Measurements from ENCODE around the gene EVI5.
A peak's percentile ranks its signal among the peaks of the same experiment; 100 is the strongest.
"Not testable (repeated sequence)": the region's sequence is repeated elsewhere in the genome, so short reads cannot be mapped to it uniquely, and the experiment has no call there.

The EVI5 gene

GRCh38 chr1:92749024-92749634, 35.8 kb downstream of the EVI5 start:
- peak; percentile 75 to 84 for ATAC-seq (replicated peaks)
- peak; percentile 8 for DNase-seq
- no peak overlapping the region for H3K4me3 Mint-ChIP-seq
- no peak overlapping the region for H3K27ac Mint-ChIP-seq
- peaks cover 6 to 18% of the 10 kb centered on the region in 2 donors for H3K4me1 Mint-ChIP-seq
- no peaks in the 10 kb centered on the region for H3K27me3 Mint-ChIP-seq
- H3K36me3 Mint-ChIP-seq, result no peaks in the 10 kb centered on the region
- H3K9me3 Mint-ChIP-seq, result no peaks in the 10 kb centered on the region

GRCh38 chr1:92748138-92748537, 36.8 kb downstream of the EVI5 start:
- no peak overlapping the region for H3K4me3 Mint-ChIP-seq
- no peak for DNase-seq
- H3K36me3 Mint-ChIP-seq, result no peaks in the 10 kb centered on the region
- H3K9me3 Mint-ChIP-seq, result no peaks in the 10 kb centered on the region
- no peaks in the 10 kb centered on the region for H3K27me3 Mint-ChIP-seq
- no peak for ATAC-seq (replicated peaks)
- H3K4me1 Mint-ChIP-seq, result peaks cover 9 to 19% of the 10 kb centered on the region in 2 donors
- H3K27ac Mint-ChIP-seq, result no peak overlapping the region

GRCh38 chr1:92747735-92748134, 37.2 kb downstream of the EVI5 start:
- H3K4me1 Mint-ChIP-seq, result peaks cover 9 to 23% of the 10 kb centered on the region in 2 donors
- ATAC-seq (replicated peaks), result no peak
- DNase-seq, result no peak
- H3K4me3 Mint-ChIP-seq, result no peak overlapping the region
- H3K9me3 Mint-ChIP-seq, result no peaks in the 10 kb centered on the region
- H3K27me3 Mint-ChIP-seq, result no peaks in the 10 kb centered on the region
- H3K27ac Mint-ChIP-seq, result no peak overlapping the region
- H3K36me3 Mint-ChIP-seq, result no peaks in the 10 kb centered on the region

GRCh38 chr1:92746255-92746654, 38.7 kb downstream of the EVI5 start:
- H3K27ac Mint-ChIP-seq; H3K4me3 Mint-ChIP-seq; H3K27me3 Mint-ChIP-seq; DNase-seq; H3K9me3 Mint-ChIP-seq; H3K36me3 Mint-ChIP-seq; ATAC-seq (replicated peaks): not testable (repeated sequence)
- peaks cover 9 to 23% of the 10 kb centered on the region in 2 donors for H3K4me1 Mint-ChIP-seq

- peaks cover 13 to 36% of the 10 kb centered on the region in 2 donors for H3K4me1 Mint-ChIP-seq
- ATAC-seq (replicated peaks) (no peak), DNase-seq (no peak)
- H3K27me3 Mint-ChIP-seq, result no peaks in the 10 kb centered on the region
- no peaks in the 10 kb centered on the region for H3K36me3 Mint-ChIP-seq
- H3K4me3 Mint-ChIP-seq, result peak overlapping the region; percentile 1 to 36
- no peaks in the 10 kb centered on the region for H3K9me3 Mint-ChIP-seq
- no peak overlapping the region for H3K27ac Mint-ChIP-seq
These were observed 41.7 kb downstream of the EVI5 start for GRCh38 chr1:92743221-92743620.

- Mint-ChIP-seq H3K27ac (peak overlapping the region; percentile 47), H3K4me1 (peaks cover 18 to 50% of the 10 kb centered on the region in 2 donors), H3K36me3 (peaks cover 3 to 7% of the 10 kb centered on the region in 2 donors), H3K9me3 (peaks cover 0 to under 1% of the 10 kb centered on the region in 2 donors), H3K4me3 (peak overlapping the region; percentile 9 to 36), H3K27me3 (no peaks in the 10 kb centered on the region)
- DNase-seq, result no peak
- peak; percentile 99 for ATAC-seq (replicated peaks)
These were observed 45.0 kb downstream of the EVI5 start for GRCh38 chr1:92739669-92740524.

- DNase-seq, result no peak
- Mint-ChIP-seq H3K36me3 (peaks cover 15 to 30% of the 10 kb centered on the region in 2 donors), H3K4me1 (peaks cover 16 to 51% of the 10 kb centered on the region in 2 donors), H3K27ac (no peak overlapping the region), H3K27me3 (no peaks in the 10 kb centered on the region), H3K9me3 (peaks cover 0 to 4% of the 10 kb centered on the region in 2 donors), H3K4me3 (no peak overlapping the region)
- peak; percentile 49 to 56 for ATAC-seq (replicated peaks)
These were observed 48.5 kb downstream of the EVI5 start for GRCh38 chr1:92736395-92736794.

GRCh38 chr1:92730476-92730875, 54.4 kb downstream of the EVI5 start:
- no peak for ATAC-seq (replicated peaks)
- Mint-ChIP-seq H3K4me1 (peaks cover 5 to 21% of the 10 kb centered on the region in 2 donors), H3K27me3 (no peaks in the 10 kb centered on the region), H3K36me3 (peaks cover 26 to 41% of the 10 kb centered on the region in 2 donors), H3K4me3 (no peak overlapping the region), H3K27ac (no peak overlapping the region), H3K9me3 (peaks cover 2 to 4% of the 10 kb centered on the region in 2 donors)
- no peak for DNase-seq

- H3K27ac Mint-ChIP-seq, result no peak overlapping the region
- ATAC-seq (replicated peaks) (no peak), DNase-seq (no peak)
- H3K36me3 Mint-ChIP-seq, result peaks cover 31 to 39% of the 10 kb centered on the region in 2 donors
- peaks cover 0 to 2% of the 10 kb centered on the region in 2 donors for H3K9me3 Mint-ChIP-seq
- H3K27me3 Mint-ChIP-seq, result no peaks in the 10 kb centered on the region
- H3K4me1 Mint-ChIP-seq, result peaks cover 4 to 11% of the 10 kb centered on the region in 2 donors
- H3K4me3 Mint-ChIP-seq, result no peak overlapping the region
These were observed 56.2 kb downstream of the EVI5 start for GRCh38 chr1:92728697-92729096.

GRCh38 chr1:92723713-92724112, 61.2 kb downstream of the EVI5 start:
- not testable (repeated sequence) for H3K9me3 Mint-ChIP-seq; H3K27ac Mint-ChIP-seq; H3K4me1 Mint-ChIP-seq; H3K27me3 Mint-ChIP-seq; ATAC-seq (replicated peaks); H3K4me3 Mint-ChIP-seq; DNase-seq
- peaks cover 26 to 40% of the 10 kb centered on the region in 2 donors for H3K36me3 Mint-ChIP-seq

GRCh38 chr1:92721886-92722285, 63.0 kb downstream of the EVI5 start:
- Mint-ChIP-seq H3K4me3 (no peak overlapping the region), H3K9me3 (peaks cover 0 to 9% of the 10 kb centered on the region in 2 donors), H3K4me1 (peaks cover 5 to 7% of the 10 kb centered on the region in 2 donors), H3K27ac (no peak overlapping the region), H3K36me3 (peaks cover 30 to 50% of the 10 kb centered on the region in 2 donors), H3K27me3 (no peaks in the 10 kb centered on the region)
- no peak for DNase-seq
- no peak for ATAC-seq (replicated peaks)

- H3K4me3 Mint-ChIP-seq; DNase-seq; ATAC-seq (replicated peaks); H3K27me3 Mint-ChIP-seq; H3K4me1 Mint-ChIP-seq; H3K9me3 Mint-ChIP-seq; H3K27ac Mint-ChIP-seq: not testable (repeated sequence)
- H3K36me3 Mint-ChIP-seq, result peaks cover 33 to 53% of the 10 kb centered on the region in 2 donors
These were observed 63.8 kb downstream of the EVI5 start for GRCh38 chr1:92721157-92721556.

GRCh38 chr1:92715476-92715951, 69.4 kb downstream of the EVI5 start:
- H3K36me3 Mint-ChIP-seq, result peaks cover 15 to 43% of the 10 kb centered on the region in 2 donors
- H3K4me1 Mint-ChIP-seq; ATAC-seq (replicated peaks); H3K27ac Mint-ChIP-seq; H3K4me3 Mint-ChIP-seq; H3K9me3 Mint-ChIP-seq; H3K27me3 Mint-ChIP-seq; DNase-seq: not testable (repeated sequence)

GRCh38 chr1:92713939-92714338, 71.0 kb downstream of the EVI5 start:
- H3K4me1 Mint-ChIP-seq, result peaks cover 1 to 4% of the 10 kb centered on the region in 2 donors
- no peaks in the 10 kb centered on the region for H3K27me3 Mint-ChIP-seq
- no peak for DNase-seq
- H3K36me3 Mint-ChIP-seq, result peaks cover 11 to 30% of the 10 kb centered on the region in 2 donors
- no peak overlapping the region for H3K27ac Mint-ChIP-seq
- H3K9me3 Mint-ChIP-seq, result peaks cover 0 to 5% of the 10 kb centered on the region in 2 donors
- ATAC-seq (replicated peaks), result no peak
- H3K4me3 Mint-ChIP-seq, result no peak overlapping the region

Measured in stimulated activated naive B cell treated with anti-CD40 and anti-IgM and Interleukin-4, amounts not matched to agents 10 μg/mL and 1 μg/mL and 100 μg/mL, for 72 hours (primary cell).